Liver (tissue), 9 donors: Measurements from ENCODE around the gene ZNHIT2. TPM values are rescaled to one million over a fixed set of nuclear protein-coding genes. Genes with fewer than 3 reads are reported as not detected.
A peak's percentile ranks its signal among the peaks of the same experiment; 100 is the strongest.

ENCODE experiments used
- DNase-seq: peaks from one replicate; pipeline ENCODE4 v3.0.0-alpha.2; 2017; ENCODE audit warnings: low spot score
- H3K27ac ChIP-seq, 2 donors: one replicate each; pipeline ENCODE4 v1.7.0; 2013; ENCODE audit warnings: inconsistent platforms in 2 of 2, low read length in 2 of 2, control low read depth in 1 of 2, low read depth in 1 of 2, mild to moderate bottlenecking in 1 of 2
- H3K27me3 ChIP-seq, 4 donors: one replicate each; pipeline versions ENCODE4 v1.6.1 to v1.7.0; 2013; ENCODE audit warnings: low read length in 3 of 4, inconsistent platforms in 1 of 4, mild to moderate bottlenecking in 1 of 4, moderate library complexity in 1 of 4; ENCODE audit not compliant: control insufficient read depth in 4 of 4, insufficient read depth in 4 of 4
- H3K36me3 ChIP-seq, 4 donors: one replicate each; pipeline versions ENCODE4 v1.6.1 to v1.7.0; 2013; ENCODE audit warnings: low read length in 3 of 4, mild to moderate bottlenecking in 3 of 4, low read depth in 1 of 4, moderate library complexity in 1 of 4; ENCODE audit not compliant: control insufficient read depth in 4 of 4, insufficient read depth in 3 of 4
- H3K4me1 ChIP-seq, 4 donors: one replicate each; pipeline versions ENCODE4 v1.6.1 to v1.7.0; 2013; ENCODE audit warnings: low read length in 3 of 4, mild to moderate bottlenecking in 3 of 4, moderate library complexity in 1 of 4; ENCODE audit not compliant: control insufficient read depth in 4 of 4, insufficient read depth in 4 of 4
- H3K4me3 ChIP-seq, 3 donors: one replicate each; pipeline versions ENCODE4 v1.6.1 to v1.7.0; 2013; ENCODE audit warnings: low read length in 3 of 3, control low read depth in 1 of 3, low read depth in 1 of 3, mild to moderate bottlenecking in 1 of 3
- H3K9ac ChIP-seq, 2 donors: one replicate each; pipeline ENCODE4 v1.7.0; 2013; ENCODE audit warnings: low read length in 2 of 2, mild to moderate bottlenecking in 2 of 2, moderate library complexity in 2 of 2, control low read depth in 1 of 2, low read depth in 1 of 2
- H3K9me3 ChIP-seq, 4 donors: one replicate each; pipeline versions ENCODE4 v1.6.1 to v1.7.0; 2013; ENCODE audit warnings: low read length in 3 of 4; ENCODE audit not compliant: control insufficient read depth in 4 of 4
- EGR1 ChIP-seq, 2 donors: IDR thresholded peaks; 2 replicates each; pipeline ENCODE4 v1.6.1; 2016 to 2018; ENCODE audit warnings: antibody characterized with exemption in 2 of 2, low read depth in 2 of 2
- FOXA1 ChIP-seq: IDR thresholded peaks from 2 replicates; pipeline ENCODE4 v1.6.1; 2016; ENCODE audit warnings: antibody characterized with exemption
- FOXA2 ChIP-seq: IDR thresholded peaks from 2 replicates; pipeline ENCODE4 v1.6.1; 2016; ENCODE audit warnings: antibody characterized with exemption
- GABPA ChIP-seq, 2 donors: IDR thresholded peaks in 1 of 2; conservative IDR thresholded peaks in 1 of 2; 2 replicates each; pipeline ENCODE4 v1.6.1; 2016; ENCODE audit warnings: antibody characterized with exemption in 2 of 2, mild to moderate bottlenecking in 1 of 2, moderate library complexity in 1 of 2
- HNF4A ChIP-seq, 2 donors: conservative IDR thresholded peaks; 2 replicates each; pipeline ENCODE4 v1.6.1; 2016; ENCODE audit warnings: antibody characterized with exemption in 2 of 2, mild to moderate bottlenecking in 2 of 2
- HNF4G ChIP-seq: IDR thresholded peaks from 2 replicates; pipeline ENCODE4 v1.6.1; 2016; ENCODE audit warnings: antibody characterized with exemption
- JUND ChIP-seq, 2 donors: IDR thresholded peaks; 2 replicates each; pipeline ENCODE4 v1.6.1; 2016; ENCODE audit warnings: antibody characterized with exemption in 2 of 2
- NR2F2 ChIP-seq: IDR thresholded peaks from 2 replicates; pipeline ENCODE4 v1.6.1; 2016; ENCODE audit warnings: antibody characterized with exemption
- RAD21 ChIP-seq, 2 donors: IDR thresholded peaks; 2 replicates each; pipeline ENCODE4 v1.6.1; 2016; ENCODE audit warnings: antibody characterized with exemption in 2 of 2, mild to moderate bottlenecking in 2 of 2
- REST ChIP-seq: IDR thresholded peaks from 2 replicates; pipeline ENCODE4 v1.6.1; 2016; ENCODE audit warnings: antibody characterized with exemption, mild to moderate bottlenecking
- RXRA ChIP-seq, 2 donors: IDR thresholded peaks; 2 replicates each; pipeline ENCODE4 v1.6.1; 2017 to 2018; ENCODE audit warnings: antibody characterized with exemption in 2 of 2, mild to moderate bottlenecking in 1 of 2
- SP1 ChIP-seq: IDR thresholded peaks from 2 replicates; pipeline ENCODE4 v1.6.1; 2018; ENCODE audit warnings: antibody characterized with exemption, mild to moderate bottlenecking
- TAF1 ChIP-seq: conservative IDR thresholded peaks from 2 replicates; pipeline ENCODE4 v1.6.1; 2016; ENCODE audit warnings: antibody characterized with exemption, mild to moderate bottlenecking
- YY1 ChIP-seq: IDR thresholded peaks from 2 replicates; pipeline ENCODE4 v1.6.1; 2016; ENCODE audit warnings: antibody characterized with exemption, mild to moderate bottlenecking
- WGBS: extraction: QIAGEN DNeasy Blood & Tissue Kit; methylation state at CpG from one replicate; pipeline ENCODE4 v1.1.7; 2013; 5-methylcytosine and 5-hydroxymethylcytosine counted together
- polyA plus RNA-seq, 2 donors: library from polyadenylated mRNA; stranded (reverse) in 1 of 2; unstranded in 1 of 2; fragments of 200-250 nt in 1 of 2; fragments of >200 nt in 1 of 2; fragmentation: Nextera tagmentation in 1 of 2; extraction: Ambion mirVana in 1 of 2; gene quantifications; one replicate each; pipeline versions ENCODE4 v1.2.1 to v1.2.3, GENCODE V29; 2013 to 2015
- total RNA-seq, 2 donors: library from RNA; depleted of rRNA; stranded (reverse); fragments of >200 nt; gene quantifications; one replicate each; pipeline ENCODE4 v1.2.3, GENCODE V29; 2014
- TF ChIP-seq, protein P1 (sequence below): fragments of 150-350 bp; IDR thresholded peaks from 2 replicates; pipeline ENCODE4 v1.5.1; 2017; ENCODE audit warnings: improper control_type of control experiment, low read depth, low read length; ENCODE audit not compliant: missing input control
- TF ChIP-seq, protein P2 (sequence below): IDR thresholded peaks from 2 replicates; pipeline ENCODE4 v1.6.1; 2016; ENCODE audit warnings: antibody characterized with exemption
- TF ChIP-seq, protein P3 (sequence below): IDR thresholded peaks from 2 replicates; pipeline ENCODE4 v1.6.1; 2016; ENCODE audit warnings: antibody characterized with exemption
- TF ChIP-seq, protein P4 (sequence below): IDR thresholded peaks from 2 replicates; pipeline ENCODE4 v1.6.1; 2016; ENCODE audit warnings: antibody characterized with exemption
- donor health status: healthy.
- donor health status: healthy.
- donor health status: healthy.
- donor health status: healthy.
- donor health status: healthy.

Gene ZNHIT2
- total and polyA plus RNA-seq, 4 donors = 2.2 to 13.9 (median 6.1) TPM

DNA sequence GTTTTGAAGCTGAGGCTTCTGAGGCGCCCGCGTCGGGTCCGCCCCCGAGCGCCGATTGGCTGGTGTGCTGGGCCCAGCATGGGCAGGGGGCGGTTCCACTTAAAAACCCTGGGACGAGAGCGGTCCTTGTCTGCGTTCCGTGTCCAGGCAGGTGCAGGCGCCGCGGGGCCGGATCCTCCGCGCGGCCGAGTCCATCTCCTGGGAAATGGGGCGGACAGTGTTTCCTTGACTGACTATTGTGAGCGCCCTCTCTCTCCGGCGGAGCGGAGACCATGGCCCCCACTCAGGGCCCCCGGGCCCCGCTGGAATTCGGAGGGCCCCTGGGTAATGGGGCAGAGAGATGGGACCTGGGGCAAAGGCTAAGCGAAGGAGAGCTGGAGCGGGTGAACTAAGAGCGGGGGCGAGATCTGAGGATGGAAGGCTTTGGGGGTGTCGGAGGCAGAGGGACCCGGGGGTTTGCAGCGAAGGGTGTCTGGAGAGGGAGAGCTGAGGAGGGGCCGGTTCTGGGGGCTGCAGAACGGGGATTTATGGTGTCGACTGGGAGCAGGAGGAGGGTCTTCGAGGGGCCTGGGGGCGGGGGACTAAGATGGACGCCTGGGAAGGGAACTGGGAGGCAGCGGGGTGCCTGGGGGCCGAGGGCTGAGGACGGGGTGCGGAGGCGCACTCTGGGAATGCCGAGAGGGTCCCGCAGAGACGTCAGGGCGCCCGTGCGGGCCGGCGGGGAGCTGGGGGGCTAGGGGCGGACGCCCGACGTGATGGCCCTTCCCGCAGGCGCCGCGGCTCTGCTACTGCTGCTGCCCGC, 5.6 kb downstream of the ZNHIT2 start, which contains the start of gene TM7SF2 (continued):
- TF ChIP-seq, protein P1, sequence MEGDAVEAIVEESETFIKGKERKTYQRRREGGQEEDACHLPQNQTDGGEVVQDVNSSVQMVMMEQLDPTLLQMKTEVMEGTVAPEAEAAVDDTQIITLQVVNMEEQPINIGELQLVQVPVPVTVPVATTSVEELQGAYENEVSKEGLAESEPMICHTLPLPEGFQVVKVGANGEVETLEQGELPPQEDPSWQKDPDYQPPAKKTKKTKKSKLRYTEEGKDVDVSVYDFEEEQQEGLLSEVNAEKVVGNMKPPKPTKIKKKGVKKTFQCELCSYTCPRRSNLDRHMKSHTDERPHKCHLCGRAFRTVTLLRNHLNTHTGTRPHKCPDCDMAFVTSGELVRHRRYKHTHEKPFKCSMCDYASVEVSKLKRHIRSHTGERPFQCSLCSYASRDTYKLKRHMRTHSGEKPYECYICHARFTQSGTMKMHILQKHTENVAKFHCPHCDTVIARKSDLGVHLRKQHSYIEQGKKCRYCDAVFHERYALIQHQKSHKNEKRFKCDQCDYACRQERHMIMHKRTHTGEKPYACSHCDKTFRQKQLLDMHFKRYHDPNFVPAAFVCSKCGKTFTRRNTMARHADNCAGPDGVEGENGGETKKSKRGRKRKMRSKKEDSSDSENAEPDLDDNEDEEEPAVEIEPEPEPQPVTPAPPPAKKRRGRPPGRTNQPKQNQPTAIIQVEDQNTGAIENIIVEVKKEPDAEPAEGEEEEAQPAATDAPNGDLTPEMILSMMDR = no peak
- TF ChIP-seq TAF1 = no peak
- no peak for TF ChIP-seq NR2F2
- TF ChIP-seq YY1 = peak; percentile 74

GRCh38 chr11:65111159-65111743, 6.2 kb downstream of the ZNHIT2 start:
- Histone ChIP-seq H3K27me3 (no peaks in the 10 kb centered on the region), H3K9ac (no peak overlapping the region), H3K27ac (peak overlapping the region; percentile 59 to 87), H3K4me3 (peak overlapping the region in 1 of 3 donors; percentile 11), H3K4me1 (peaks cover 22 to 56% (median 47%) of the 10 kb centered on the region in 4 donors), H3K9me3 (no peaks in the 10 kb centered on the region), H3K36me3 (peaks cover 0 to 13% (median 10%) of the 10 kb centered on the region in 4 donors)
- 53% methylated on average over 31 of the region's 31 CpGs for WGBS
- no peak for DNase-seq
- TF ChIP-seq SP1 = no peak
- TF ChIP-seq JUND (IDR thresholded peaks at IDR 0.05) = no peak
- TF ChIP-seq, protein P2, sequence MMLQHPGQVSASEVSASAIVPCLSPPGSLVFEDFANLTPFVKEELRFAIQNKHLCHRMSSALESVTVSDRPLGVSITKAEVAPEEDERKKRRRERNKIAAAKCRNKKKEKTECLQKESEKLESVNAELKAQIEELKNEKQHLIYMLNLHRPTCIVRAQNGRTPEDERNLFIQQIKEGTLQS = no peak
- TF ChIP-seq NR2F2 = no peak
- TF ChIP-seq HNF4A (conservative IDR thresholded peaks at IDR 0.05) = no peak
- TF ChIP-seq EGR1 (IDR thresholded peaks at IDR 0.05; ENCODE audit: low read depth in 2 of 2) = no peak
- TF ChIP-seq, protein P3, sequence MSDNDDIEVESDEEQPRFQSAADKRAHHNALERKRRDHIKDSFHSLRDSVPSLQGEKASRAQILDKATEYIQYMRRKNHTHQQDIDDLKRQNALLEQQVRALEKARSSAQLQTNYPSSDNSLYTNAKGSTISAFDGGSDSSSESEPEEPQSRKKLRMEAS = no peak
- no peak for TF ChIP-seq HNF4G
- no peak for TF ChIP-seq TAF1
- TF ChIP-seq RAD21 (IDR thresholded peaks at IDR 0.05) = no peak
- TF ChIP-seq RXRA (IDR thresholded peaks at IDR 0.05) = no peak
- no peak for TF ChIP-seq YY1
- TF ChIP-seq FOXA1 = no peak
- no peak for TF ChIP-seq GABPA (IDR thresholded peaks at IDR 0.05 in 1 of 2, conservative IDR thresholded peaks at IDR 0.05 in 1 of 2)
- TF ChIP-seq, protein P4, sequence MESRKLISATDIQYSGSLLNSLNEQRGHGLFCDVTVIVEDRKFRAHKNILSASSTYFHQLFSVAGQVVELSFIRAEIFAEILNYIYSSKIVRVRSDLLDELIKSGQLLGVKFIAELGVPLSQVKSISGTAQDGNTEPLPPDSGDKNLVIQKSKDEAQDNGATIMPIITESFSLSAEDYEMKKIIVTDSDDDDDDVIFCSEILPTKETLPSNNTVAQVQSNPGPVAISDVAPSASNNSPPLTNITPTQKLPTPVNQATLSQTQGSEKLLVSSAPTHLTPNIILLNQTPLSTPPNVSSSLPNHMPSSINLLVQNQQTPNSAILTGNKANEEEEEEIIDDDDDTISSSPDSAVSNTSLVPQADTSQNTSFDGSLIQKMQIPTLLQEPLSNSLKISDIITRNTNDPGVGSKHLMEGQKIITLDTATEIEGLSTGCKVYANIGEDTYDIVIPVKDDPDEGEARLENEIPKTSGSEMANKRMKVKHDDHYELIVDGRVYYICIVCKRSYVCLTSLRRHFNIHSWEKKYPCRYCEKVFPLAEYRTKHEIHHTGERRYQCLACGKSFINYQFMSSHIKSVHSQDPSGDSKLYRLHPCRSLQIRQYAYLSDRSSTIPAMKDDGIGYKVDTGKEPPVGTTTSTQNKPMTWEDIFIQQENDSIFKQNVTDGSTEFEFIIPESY = no peak
- TF ChIP-seq REST = no peak
- TF ChIP-seq, protein P1 = no peak
- TF ChIP-seq FOXA2 = no peak
